Muscle layer of duodenum (tissue), 2 donors: ENCODE results near the gene SFI1.

Source experiments
- H3K27ac ChIP-seq: one replicate; pipeline ENCODE4 v1.7.0; 2013; ENCODE audit warnings: mild to moderate bottlenecking, low read length
- H3K27me3 ChIP-seq: one replicate; pipeline ENCODE4 v1.7.0; 2013; ENCODE audit warnings: low read depth, mild to moderate bottlenecking, control low read depth, low read length
- H3K36me3 ChIP-seq, 2 donors: one replicate each; pipeline ENCODE4 v1.7.0; 2013; ENCODE audit warnings: low read length in 2 of 2, control low read depth in 1 of 2, mild to moderate bottlenecking in 1 of 2; ENCODE audit not compliant: insufficient read depth in 2 of 2, control insufficient read depth in 1 of 2
- H3K4me1 ChIP-seq, 2 donors: one replicate each; pipeline ENCODE4 v1.7.0; 2013; ENCODE audit warnings: low read length in 2 of 2, mild to moderate bottlenecking in 2 of 2, control low read depth in 1 of 2, moderate library complexity in 1 of 2; ENCODE audit not compliant: insufficient read depth in 2 of 2, control insufficient read depth in 1 of 2
- H3K4me3 ChIP-seq, 2 donors: one replicate each; pipeline ENCODE4 v1.7.0; 2013; ENCODE audit warnings: low read length in 2 of 2, low read depth in 1 of 2, mild to moderate bottlenecking in 1 of 2
- H3K9me3 ChIP-seq, 2 donors: one replicate each; pipeline ENCODE4 v1.7.0; 2013; ENCODE audit warnings: low read length in 2 of 2, control low read depth in 1 of 2, mild to moderate bottlenecking in 1 of 2; ENCODE audit not compliant: control insufficient read depth in 1 of 2
- donor health status: healthy.

SFI1 gene

DNA sequence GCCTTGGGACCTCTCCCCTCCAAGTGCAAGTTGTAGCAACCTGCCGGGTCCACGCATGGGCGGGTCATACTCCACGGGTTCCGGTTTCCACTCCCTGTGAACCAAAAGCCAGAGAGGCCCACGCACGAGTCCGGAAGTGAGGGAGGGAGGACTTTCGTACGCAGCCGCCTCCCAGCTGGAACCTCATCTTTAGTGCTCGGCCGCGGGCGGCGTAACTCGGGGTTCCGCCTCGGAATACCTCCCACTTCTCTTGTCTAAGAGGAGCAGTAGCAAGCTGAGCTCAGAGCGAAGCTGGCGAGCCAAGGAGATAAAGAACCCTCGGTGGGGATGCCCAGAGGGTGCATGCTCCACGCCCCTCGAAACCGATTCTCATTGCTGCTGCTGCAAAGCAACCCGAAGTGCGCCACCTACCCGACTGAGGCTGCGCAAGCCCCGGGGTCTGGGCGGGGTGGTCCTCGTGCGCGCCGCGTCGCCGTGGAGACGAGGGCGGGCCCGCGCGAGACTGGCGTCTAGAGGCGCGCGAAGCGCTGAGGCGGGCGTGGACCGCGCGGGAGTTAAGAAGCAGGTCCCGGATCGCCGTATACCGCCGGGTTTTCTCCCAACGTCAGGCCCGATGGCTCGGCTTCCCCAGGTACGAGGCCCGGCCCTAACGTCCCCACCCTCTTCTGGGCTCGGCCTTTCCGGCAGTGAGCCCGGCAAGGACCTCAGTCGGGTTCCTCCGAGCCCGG is at the start of gene SFI1:
SFI1 (plus strand) TSS at position 530 of the 728 bp plus-strand sequence. CDS start 11,749 bp downstream, outside the sequence.
- Histone ChIP-seq H3K27ac (peak within 1 kb of the TSS; percentile 62), H3K4me1 (peaks cover 6 to 7% of the 10 kb centered on the region in 2 donors), H3K4me3 (peak within 1 kb of the TSS; percentile 73 to 88)

GRCh38 chr22:31446767-31447166 is 49.6 kb upstream of the SFI1 start:
- H3K9me3 ChIP-seq: no peaks in the 10 kb centered on the region
- no peak overlapping the region for H3K27ac ChIP-seq
- peaks cover 50 to 55% of the 10 kb centered on the region in 2 donors for H3K36me3 ChIP-seq
- peaks cover 0 to 7% of the 10 kb centered on the region in 2 donors for H3K4me1 ChIP-seq
- no peak overlapping the region for H3K4me3 ChIP-seq
- no peaks in the 10 kb centered on the region for H3K27me3 ChIP-seq

More for the DNA sequence above, at the start of gene SFI1:
- Histone ChIP-seq H3K27me3 (no peaks in the 10 kb centered on the region), H3K9me3 (no peaks in the 10 kb centered on the region), H3K36me3 (no peaks in the 10 kb centered on the region)

DNA sequence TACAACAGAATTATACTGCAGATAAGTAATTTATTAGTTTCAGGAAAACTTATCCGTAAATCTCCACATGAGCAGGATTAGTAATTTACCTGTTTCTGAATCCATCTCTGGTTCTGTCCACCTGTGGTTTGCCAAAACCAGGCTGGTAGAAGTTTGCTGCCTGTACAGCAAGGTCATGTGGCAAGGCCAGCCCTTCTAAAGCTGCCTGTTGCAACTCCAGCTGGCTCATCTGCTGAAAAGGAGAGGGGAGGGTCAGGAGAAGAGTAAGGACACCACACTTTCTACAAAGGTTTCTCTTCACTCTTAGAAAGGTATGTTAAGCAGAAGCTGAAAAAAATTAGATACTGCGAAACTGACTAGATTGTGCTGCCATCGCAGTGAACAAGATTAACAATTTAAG is 49.0 kb upstream of the SFI1 start:
- H3K27ac ChIP-seq: no peak overlapping the region
- no peak overlapping the region for H3K4me3 ChIP-seq
- no peaks in the 10 kb centered on the region for H3K27me3 ChIP-seq
- no peaks in the 10 kb centered on the region for H3K9me3 ChIP-seq
- H3K4me1 ChIP-seq: peaks cover 0 to 7% of the 10 kb centered on the region in 2 donors
- H3K36me3 ChIP-seq: peaks cover 44 to 49% of the 10 kb centered on the region in 2 donors

- Histone ChIP-seq H3K4me1 (peaks cover 0 to 7% of the 10 kb centered on the region in 2 donors), H3K9me3 (no peaks in the 10 kb centered on the region), H3K27ac (no peak overlapping the region), H3K27me3 (no peaks in the 10 kb centered on the region), H3K4me3 (no peak overlapping the region), H3K36me3 (peaks cover 33 to 41% of the 10 kb centered on the region in 2 donors)
Measured at GRCh38 chr22:31448382-31448781, 48.0 kb upstream of the SFI1 start.

GRCh38 chr22:31449506-31449905 is 46.8 kb upstream of the SFI1 start:
- Histone ChIP-seq H3K27ac (no peak overlapping the region), H3K36me3 (peaks cover 36 to 41% of the 10 kb centered on the region in 2 donors), H3K9me3 (no peaks in the 10 kb centered on the region), H3K4me1 (peaks cover 0 to 7% of the 10 kb centered on the region in 2 donors), H3K4me3 (no peak overlapping the region), H3K27me3 (no peaks in the 10 kb centered on the region)

- no peaks in the 10 kb centered on the region for H3K9me3 ChIP-seq
- peaks cover 0 to 7% of the 10 kb centered on the region in 2 donors for H3K4me1 ChIP-seq
- peaks cover 26 to 37% of the 10 kb centered on the region in 2 donors for H3K36me3 ChIP-seq
- H3K4me3 ChIP-seq: no peak overlapping the region
- H3K27ac ChIP-seq: no peak overlapping the region
- no peaks in the 10 kb centered on the region for H3K27me3 ChIP-seq
Measured at GRCh38 chr22:31451709-31452571, 44.4 kb upstream of the SFI1 start.

- Histone ChIP-seq H3K27ac (no peak overlapping the region), H3K9me3 (no peaks in the 10 kb centered on the region), H3K27me3 (no peaks in the 10 kb centered on the region), H3K4me1 (no peaks in the 10 kb centered on the region), H3K4me3 (no peak overlapping the region), H3K36me3 (peaks cover 40 to 59% of the 10 kb centered on the region in 2 donors)
Measured at GRCh38 chr22:31461699-31462098, 34.6 kb upstream of the SFI1 start.

GRCh38 chr22:31465307-31465706 is 31.0 kb upstream of the SFI1 start:
- Histone ChIP-seq H3K4me1 (no peaks in the 10 kb centered on the region), H3K9me3 (no peaks in the 10 kb centered on the region), H3K27ac (no peak overlapping the region), H3K4me3 (no peak overlapping the region), H3K36me3 (peaks cover 36 to 46% of the 10 kb centered on the region in 2 donors), H3K27me3 (no peaks in the 10 kb centered on the region)

DNA sequence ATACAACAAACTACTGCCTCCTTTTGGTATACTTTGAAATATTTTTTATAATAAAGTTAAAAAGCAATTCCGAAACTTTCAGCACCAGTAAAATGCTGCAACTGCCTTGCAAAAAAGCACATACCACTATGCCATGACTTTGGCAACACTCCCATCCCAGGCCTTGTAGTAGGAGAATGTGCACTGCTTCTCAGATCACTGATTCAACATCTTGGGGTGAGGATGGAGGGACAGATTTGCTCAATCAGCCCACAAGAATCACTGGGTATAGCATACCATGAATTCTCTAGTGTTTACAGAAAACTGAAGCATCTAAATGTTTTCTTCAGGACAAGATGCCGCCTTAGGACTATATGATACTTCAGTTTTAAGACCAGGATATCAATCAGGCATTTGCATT is 21.6 kb upstream of the SFI1 start:
- Histone ChIP-seq H3K9me3 (no peaks in the 10 kb centered on the region), H3K4me1 (peaks cover 0 to 5% of the 10 kb centered on the region in 2 donors), H3K4me3 (no peak overlapping the region), H3K27ac (no peak overlapping the region), H3K36me3 (peaks cover 0 to 7% of the 10 kb centered on the region in 2 donors), H3K27me3 (no peaks in the 10 kb centered on the region)

DNA sequence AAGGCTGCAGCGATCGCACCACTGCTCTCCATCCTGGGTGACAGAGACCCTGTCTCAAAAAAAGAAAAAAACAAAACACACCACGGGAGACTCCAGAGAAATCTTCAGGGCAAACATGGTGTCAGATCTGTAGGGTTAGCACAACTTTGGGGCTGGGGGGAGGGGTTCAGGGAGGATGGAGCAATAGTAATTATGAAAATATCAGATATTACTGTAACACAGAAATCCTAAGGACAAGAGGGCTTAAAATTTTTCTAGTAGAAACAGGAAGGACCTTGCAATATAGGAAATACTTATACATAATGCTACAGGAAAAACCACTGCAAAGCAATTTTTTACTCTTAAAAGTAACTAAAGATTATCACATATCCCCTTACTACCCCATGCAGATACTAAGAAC is 20.5 kb upstream of the SFI1 start:
- Histone ChIP-seq H3K4me3 (no peak overlapping the region), H3K9me3 (no peaks in the 10 kb centered on the region), H3K36me3 (peaks cover 4 to 7% of the 10 kb centered on the region in 2 donors), H3K27ac (no peak overlapping the region), H3K27me3 (no peaks in the 10 kb centered on the region), H3K4me1 (peaks cover 0 to 5% of the 10 kb centered on the region in 2 donors)

DNA sequence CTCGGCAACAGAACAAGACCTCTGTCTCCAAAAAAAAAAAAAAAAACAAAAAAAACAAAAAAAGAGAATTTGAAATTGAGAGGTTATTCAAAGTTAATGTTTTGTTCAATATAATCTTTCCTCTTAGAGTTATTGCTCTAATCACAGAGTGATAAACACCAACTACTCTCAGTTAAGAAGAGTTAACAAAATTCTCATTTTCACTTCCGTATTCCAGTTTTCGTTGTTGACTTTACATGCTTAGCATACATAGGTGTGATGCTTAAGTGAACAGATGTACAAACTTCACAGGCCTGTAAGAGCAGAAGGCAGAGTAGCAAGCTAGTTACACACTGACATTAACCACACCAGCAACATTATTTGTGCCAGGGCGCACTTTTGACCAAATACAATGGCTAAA is 19.0 kb upstream of the SFI1 start:
- Histone ChIP-seq H3K4me3 (no peak overlapping the region), H3K4me1 (peaks cover 0 to 5% of the 10 kb centered on the region in 2 donors), H3K27me3 (no peaks in the 10 kb centered on the region), H3K27ac (no peak overlapping the region), H3K9me3 (no peaks in the 10 kb centered on the region), H3K36me3 (peaks cover 7 to 19% of the 10 kb centered on the region in 2 donors)
